ENCODE results near the gene RDH5.

RDH5 gene

DNA sequence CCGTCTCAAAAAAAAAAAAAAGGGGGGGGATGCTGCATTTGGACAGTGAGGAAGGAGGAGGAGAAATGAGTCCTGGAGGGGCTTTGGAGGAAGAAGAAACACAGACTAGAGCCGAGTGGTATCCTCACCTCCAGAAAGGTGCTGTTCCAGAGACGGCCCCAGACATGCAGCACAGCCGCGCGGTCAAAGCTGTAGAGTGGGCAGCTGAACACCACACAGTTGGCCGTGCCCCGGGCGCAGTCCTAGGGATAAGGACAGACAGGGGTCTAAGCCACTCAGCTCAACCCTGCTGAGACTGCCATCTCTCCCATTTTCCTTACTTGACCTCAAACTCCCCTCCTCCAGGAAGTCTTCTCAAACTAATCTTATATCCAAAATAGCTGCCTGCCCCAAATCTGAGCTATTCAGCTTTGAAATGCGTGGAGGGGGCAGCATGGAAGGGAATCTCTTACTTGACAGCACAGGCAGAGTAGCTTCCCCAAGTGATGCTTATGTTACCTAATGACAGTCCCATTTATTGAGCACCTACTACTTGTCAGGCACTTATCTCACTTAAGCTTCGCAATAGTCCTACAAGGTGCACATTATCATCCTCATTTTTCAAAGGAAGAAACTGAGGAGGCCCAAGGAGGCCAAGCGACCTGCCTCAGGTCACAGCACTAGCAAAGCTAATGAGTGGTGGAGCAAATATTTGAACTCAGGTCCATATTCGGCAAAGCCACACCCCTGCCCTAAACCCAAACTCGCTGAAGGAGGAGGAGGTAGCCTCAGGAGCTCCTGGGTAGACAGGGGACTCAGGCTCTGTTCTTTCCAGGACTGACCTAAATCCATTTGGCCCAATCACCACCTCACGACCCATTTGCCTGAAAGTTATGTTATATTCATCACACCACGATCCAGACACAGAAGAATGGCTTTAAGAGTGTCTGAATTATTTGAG lies 31.2 kb upstream of the RDH5 start:
- no peak overlapping the region for H3K27ac ChIP-seq
- TF ChIP-seq, protein P1, sequence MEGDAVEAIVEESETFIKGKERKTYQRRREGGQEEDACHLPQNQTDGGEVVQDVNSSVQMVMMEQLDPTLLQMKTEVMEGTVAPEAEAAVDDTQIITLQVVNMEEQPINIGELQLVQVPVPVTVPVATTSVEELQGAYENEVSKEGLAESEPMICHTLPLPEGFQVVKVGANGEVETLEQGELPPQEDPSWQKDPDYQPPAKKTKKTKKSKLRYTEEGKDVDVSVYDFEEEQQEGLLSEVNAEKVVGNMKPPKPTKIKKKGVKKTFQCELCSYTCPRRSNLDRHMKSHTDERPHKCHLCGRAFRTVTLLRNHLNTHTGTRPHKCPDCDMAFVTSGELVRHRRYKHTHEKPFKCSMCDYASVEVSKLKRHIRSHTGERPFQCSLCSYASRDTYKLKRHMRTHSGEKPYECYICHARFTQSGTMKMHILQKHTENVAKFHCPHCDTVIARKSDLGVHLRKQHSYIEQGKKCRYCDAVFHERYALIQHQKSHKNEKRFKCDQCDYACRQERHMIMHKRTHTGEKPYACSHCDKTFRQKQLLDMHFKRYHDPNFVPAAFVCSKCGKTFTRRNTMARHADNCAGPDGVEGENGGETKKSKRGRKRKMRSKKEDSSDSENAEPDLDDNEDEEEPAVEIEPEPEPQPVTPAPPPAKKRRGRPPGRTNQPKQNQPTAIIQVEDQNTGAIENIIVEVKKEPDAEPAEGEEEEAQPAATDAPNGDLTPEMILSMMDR (conservative IDR thresholded peaks at IDR 0.05) = no peak
- TF ChIP-seq ZFX (IDR thresholded peaks at IDR 0.05) = no peak

DNA sequence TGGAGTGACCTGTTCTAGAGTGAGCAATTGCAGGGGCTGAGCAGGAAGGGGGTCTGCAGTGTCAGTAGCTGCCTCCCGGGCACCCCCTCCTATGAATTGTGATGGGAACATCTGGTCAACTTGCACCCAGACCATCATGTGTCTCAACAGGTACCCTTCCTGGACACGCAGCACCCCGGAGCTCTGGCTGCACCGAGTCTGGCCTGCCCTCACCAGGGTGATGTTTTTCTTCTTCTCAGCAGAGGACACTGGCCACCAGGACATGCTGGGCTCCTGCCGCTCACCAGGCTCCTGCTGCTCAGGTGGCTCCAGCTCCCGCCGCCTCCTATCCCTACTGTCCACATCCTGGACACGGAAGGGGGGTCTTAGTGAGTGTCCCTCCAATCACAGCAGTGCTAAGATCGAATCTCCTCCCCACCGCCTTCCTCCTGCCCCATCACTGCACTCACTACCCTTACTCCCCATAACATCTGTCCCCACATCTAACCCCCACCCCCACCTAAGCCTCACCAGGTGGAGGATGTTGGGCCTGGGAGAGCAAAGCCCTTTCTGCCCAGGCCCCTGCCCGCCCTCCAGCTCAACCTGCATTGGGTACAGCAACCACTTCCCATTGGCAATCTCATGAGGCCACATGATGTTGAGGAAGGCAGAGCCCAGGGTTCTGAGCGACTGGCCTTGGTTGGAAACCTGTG lies 27.4 kb upstream of the RDH5 start:
- no peak for TF ChIP-seq ZFX (IDR thresholded peaks at IDR 0.05)
- TF ChIP-seq, protein P1 (conservative IDR thresholded peaks at IDR 0.05) = no peak
- H3K27ac ChIP-seq = no peak overlapping the region

DNA sequence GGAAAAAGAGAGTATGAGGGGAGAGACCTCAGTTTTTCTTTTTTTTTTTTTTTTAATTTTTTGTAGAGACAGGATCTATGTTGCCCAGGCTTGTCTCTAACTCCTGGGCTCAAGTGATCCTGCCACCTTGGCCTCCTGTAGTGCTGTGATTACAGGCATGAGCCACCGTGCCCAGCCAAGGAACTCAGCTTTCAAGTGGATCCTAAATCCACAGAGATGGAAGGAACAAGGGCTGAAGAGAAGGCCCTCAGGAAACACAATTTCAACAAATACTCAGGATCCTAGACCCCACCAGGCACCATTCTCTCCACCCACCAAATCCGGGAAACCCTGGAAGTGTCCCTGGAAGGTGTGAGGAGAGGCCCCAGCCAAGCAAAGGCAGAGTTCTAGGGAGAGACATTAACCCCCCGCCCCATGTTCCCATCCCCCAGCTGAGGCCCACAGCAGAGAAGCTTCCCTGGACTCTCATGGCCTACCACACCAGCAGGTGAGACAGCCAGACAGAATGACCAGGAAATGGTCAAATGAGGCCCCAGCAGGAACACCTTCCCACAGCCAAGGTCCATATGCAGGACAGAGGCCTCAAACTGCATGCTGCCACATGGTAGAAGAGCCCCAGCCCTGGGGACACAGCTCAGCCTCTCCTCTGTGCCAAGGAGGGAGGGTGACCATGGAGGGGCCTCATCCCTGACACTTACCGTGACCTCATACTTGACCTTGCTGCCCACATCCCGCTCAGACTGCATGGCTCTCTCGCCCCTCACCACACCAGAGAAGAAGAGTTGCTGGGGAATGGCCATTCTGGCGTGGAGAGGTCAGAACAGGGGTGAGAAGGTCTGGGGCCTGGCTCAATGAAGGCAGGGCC lies 26.6 kb upstream of the RDH5 start:
- no peak for TF ChIP-seq ZFX (IDR thresholded peaks at IDR 0.05)
- TF ChIP-seq, protein P1 (conservative IDR thresholded peaks at IDR 0.05) = no peak

DNA sequence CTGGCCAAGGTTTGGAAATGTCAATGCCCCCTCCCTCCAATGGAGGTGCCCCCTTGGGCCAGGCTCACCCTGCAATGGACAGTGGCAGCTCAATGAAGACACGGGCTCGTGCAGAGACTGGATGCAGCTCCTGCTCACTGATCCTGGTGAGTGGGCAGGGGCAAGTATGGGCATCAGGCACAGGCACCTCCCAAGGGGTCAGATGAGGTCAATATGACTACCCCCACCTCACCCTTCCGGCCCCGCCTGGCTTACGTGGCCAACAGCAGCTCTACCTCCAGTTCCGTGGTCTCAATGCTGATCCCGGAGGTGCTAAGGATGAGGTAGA lies 26.0 kb upstream of the RDH5 start:
- no peak for TF ChIP-seq ZFX (IDR thresholded peaks at IDR 0.05)
- TF ChIP-seq, protein P1 (conservative IDR thresholded peaks at IDR 0.05) = no peak
- no peak overlapping the region for H3K27ac ChIP-seq

More for the DNA sequence above, 26.6 kb upstream of the RDH5 start:
- no peak overlapping the region for H3K27ac ChIP-seq

DNA sequence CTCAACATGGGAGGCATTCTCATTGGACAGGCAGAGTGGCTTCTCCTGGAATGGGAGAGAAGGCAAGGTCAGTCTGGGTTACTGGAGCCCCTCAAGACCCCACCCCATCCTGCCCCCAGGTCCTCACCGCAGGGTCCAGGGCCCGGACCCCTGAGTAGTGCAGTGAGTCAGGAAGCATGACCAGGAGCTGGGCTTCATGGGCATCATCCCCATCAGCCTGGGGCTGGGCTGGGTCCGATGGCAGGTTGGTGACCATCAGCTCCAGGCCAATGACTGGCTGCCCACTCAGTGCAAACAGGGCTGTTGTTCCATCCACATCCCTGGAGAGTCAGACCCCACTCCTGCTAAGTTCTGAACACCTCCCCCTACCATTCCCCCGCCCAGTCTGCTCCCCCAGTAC lies 25.5 kb upstream of the RDH5 start:
- TF ChIP-seq, protein P1 (conservative IDR thresholded peaks at IDR 0.05) = no peak
- no peak for TF ChIP-seq ZFX (IDR thresholded peaks at IDR 0.05)
- no peak overlapping the region for H3K27ac ChIP-seq

DNA sequence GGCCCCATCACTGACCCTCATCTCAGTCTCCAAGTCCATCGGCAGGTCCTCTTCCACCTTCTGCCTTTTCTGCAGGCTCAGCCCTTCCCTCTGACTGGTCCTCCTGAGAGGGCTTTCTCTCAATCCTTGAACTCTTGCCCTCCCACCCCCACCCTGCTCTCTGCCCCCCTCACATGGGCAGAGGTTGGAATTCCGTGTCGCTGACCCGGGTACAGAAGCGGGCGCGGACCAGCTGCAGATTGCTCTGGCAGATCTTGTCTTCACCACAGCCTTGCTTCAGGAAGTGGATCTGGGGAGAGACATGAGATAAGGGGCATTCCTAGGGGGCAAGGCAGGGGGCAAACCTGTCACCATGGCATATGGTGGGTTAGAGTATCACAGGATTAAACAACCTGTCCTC lies 24.8 kb upstream of the RDH5 start:
- H3K27ac ChIP-seq = no peak overlapping the region
- TF ChIP-seq ZFX (IDR thresholded peaks at IDR 0.05) = no peak

DNA sequence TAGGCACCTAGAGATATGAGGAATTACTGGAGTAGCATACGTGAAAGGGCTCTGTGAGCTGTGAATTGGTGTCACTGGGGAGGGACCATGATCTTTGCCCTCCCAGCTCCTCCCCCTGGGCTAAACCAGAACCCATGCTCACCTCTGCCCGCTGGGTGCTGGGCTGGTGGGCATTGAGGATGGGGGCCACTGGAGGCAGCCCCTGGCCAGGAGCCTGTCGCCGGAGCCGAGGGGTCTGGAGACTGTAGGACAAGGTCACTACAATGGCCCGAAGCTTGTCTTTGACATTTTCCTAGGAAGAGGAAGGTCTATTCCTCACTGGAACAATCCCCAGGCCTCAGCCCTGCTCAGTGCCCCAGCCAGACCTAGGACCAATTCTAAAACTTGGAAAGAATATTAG lies 24.1 kb upstream of the RDH5 start:
- TF ChIP-seq, protein P1 (conservative IDR thresholded peaks at IDR 0.05) = no peak
- no peak for TF ChIP-seq ZFX (IDR thresholded peaks at IDR 0.05)
- H3K27ac ChIP-seq = no peak overlapping the region

Measured in C4-2B (cell line).